Measurements from ENCODE around the gene CHPT1. TPM values are rescaled to one million over a fixed set of nuclear protein-coding genes. Genes with fewer than 3 reads are reported as not detected.

Gene CHPT1
- total RNA-seq, 3 donors from 2014 or later (not counting 1 experiment from before 2014, with no cell fraction given): 3.9 to 23.6 (median 7.3) TPM

- H3K4me1 Mint-ChIP-seq: peaks cover 0 to 1% of the 10 kb centered on the region in 2 donors
- H3K27ac Mint-ChIP-seq: peak overlapping the region in 1 of 2 donors; percentile 43
- Histone ChIP-seq H3K36me3 (ENCODE audit: control insufficient read depth, insufficient read depth, low read length) (peaks cover 11% of the 10 kb centered on the region), H3K27ac (ENCODE audit: low read length) (no peak overlapping the region), H3K4me3 (ENCODE audit: low read length) (no peak overlapping the region), H3K4me1 (ENCODE audit: control insufficient read depth, insufficient read depth, low read length) (peaks cover 2% of the 10 kb centered on the region), H3K9me3 (ENCODE audit: control insufficient read depth, insufficient read depth, low read length) (no peaks in the 10 kb centered on the region), H3K27me3 (ENCODE audit: control insufficient read depth, insufficient read depth, low read length) (no peaks in the 10 kb centered on the region)
- no peak overlapping the region for H3K4me3 Mint-ChIP-seq
- H3K9me3 Mint-ChIP-seq: no peaks in the 10 kb centered on the region
- H3K27me3 Mint-ChIP-seq (ENCODE audit: low read depth in 2 of 2): no peaks in the 10 kb centered on the region
- DNase-seq (no peak), ATAC-seq (no peak)
- no peaks in the 10 kb centered on the region for H3K36me3 Mint-ChIP-seq
- WGBS (ENCODE audit: insufficient coverage): 96% methylated on average over 6 of the region's 6 CpGs
- intact Hi-C loops (cut with micrococcal nuclease): no loop called here
- TF ChIP-seq, protein P1, sequence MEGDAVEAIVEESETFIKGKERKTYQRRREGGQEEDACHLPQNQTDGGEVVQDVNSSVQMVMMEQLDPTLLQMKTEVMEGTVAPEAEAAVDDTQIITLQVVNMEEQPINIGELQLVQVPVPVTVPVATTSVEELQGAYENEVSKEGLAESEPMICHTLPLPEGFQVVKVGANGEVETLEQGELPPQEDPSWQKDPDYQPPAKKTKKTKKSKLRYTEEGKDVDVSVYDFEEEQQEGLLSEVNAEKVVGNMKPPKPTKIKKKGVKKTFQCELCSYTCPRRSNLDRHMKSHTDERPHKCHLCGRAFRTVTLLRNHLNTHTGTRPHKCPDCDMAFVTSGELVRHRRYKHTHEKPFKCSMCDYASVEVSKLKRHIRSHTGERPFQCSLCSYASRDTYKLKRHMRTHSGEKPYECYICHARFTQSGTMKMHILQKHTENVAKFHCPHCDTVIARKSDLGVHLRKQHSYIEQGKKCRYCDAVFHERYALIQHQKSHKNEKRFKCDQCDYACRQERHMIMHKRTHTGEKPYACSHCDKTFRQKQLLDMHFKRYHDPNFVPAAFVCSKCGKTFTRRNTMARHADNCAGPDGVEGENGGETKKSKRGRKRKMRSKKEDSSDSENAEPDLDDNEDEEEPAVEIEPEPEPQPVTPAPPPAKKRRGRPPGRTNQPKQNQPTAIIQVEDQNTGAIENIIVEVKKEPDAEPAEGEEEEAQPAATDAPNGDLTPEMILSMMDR (IDR thresholded peaks at IDR 0.05): no peak
Observed at GRCh38 chr12:101737476-101737875, 40.0 kb downstream of the CHPT1 start.

GRCh38 chr12:101738920-101739665 is 41.7 kb downstream of the CHPT1 start, which contains the start of gene SYCP3:
TSS of gene SYCP3 (minus strand) at chr12:101739462. CDS start at chr12:101737935, 1,527 bp downstream.
- H3K36me3 ChIP-seq (ENCODE audit: control insufficient read depth, insufficient read depth, low read length): peaks cover 6% of the 10 kb centered on the region
- no peak within 1 kb of the TSS for H3K4me3 ChIP-seq (ENCODE audit: low read length)
- H3K27me3 Mint-ChIP-seq (ENCODE audit: low read depth in 2 of 2): no peaks in the 10 kb centered on the region
- peaks cover 15 to 17% of the 10 kb centered on the region in 2 donors for H3K4me1 Mint-ChIP-seq
- ATAC-seq (no peak), DNase-seq (no peak)
- H3K4me1 ChIP-seq (ENCODE audit: control insufficient read depth, insufficient read depth, low read length): peaks cover 12% of the 10 kb centered on the region
- intact Hi-C loops (cut with micrococcal nuclease): no loop called here
- H3K36me3 Mint-ChIP-seq: no peaks in the 10 kb centered on the region
- H3K27me3 ChIP-seq (ENCODE audit: control insufficient read depth, insufficient read depth, low read length): no peaks in the 10 kb centered on the region
- 99% methylated on average over 57 of the region's 57 CpGs for WGBS (ENCODE audit: insufficient coverage)
- no peaks in the 10 kb centered on the region for H3K9me3 Mint-ChIP-seq
- H3K9me3 ChIP-seq (ENCODE audit: control insufficient read depth, insufficient read depth, low read length): no peaks in the 10 kb centered on the region
- no peak within 1 kb of the TSS for H3K27ac Mint-ChIP-seq
- H3K27ac ChIP-seq (ENCODE audit: low read length): no peak within 1 kb of the TSS
- TF ChIP-seq, protein P1 (IDR thresholded peaks at IDR 0.05): no peak
- no peak within 1 kb of the TSS for H3K4me3 Mint-ChIP-seq

DNA sequence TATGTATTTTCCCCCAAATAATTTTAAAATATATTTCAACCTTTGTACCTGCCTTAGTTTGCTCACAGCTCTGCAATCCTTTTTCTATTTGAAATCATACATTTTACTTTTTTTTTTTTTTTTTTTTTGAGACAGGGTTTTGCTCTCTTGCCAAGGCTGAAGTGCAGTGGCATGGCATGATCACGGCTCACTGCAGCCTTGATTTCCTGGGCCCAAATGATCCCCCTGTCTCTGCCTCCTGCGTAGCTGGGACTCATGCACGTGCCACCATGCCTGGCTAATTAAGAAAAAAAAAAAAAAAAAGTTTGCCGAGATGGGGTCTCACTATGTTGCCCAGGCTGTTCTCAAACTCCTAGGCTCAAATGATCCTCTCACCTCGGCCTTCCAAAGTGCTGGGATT is 43.1 kb downstream of the CHPT1 start:
- no peak for ATAC-seq

More for the DNA sequence above, 43.1 kb downstream of the CHPT1 start:
- H3K36me3 ChIP-seq (ENCODE audit: control insufficient read depth, insufficient read depth, low read length): peaks cover 12% of the 10 kb centered on the region
- Mint-ChIP-seq H3K4me3 (no peak overlapping the region), H3K9me3 (no peaks in the 10 kb centered on the region), H3K27me3 (ENCODE audit: low read depth in 2 of 2) (no peaks in the 10 kb centered on the region), H3K36me3 (no peaks in the 10 kb centered on the region), H3K4me1 (peaks cover 28 to 31% of the 10 kb centered on the region in 2 donors), H3K27ac (peak overlapping the region; percentile 92)
- no peaks in the 10 kb centered on the region for H3K27me3 ChIP-seq (ENCODE audit: control insufficient read depth, insufficient read depth, low read length)
- WGBS (ENCODE audit: insufficient coverage): 98% methylated on average over 5 of the region's 5 CpGs
- DNase-seq: no peak
- H3K27ac ChIP-seq (ENCODE audit: low read length): no peak overlapping the region
- H3K9me3 ChIP-seq (ENCODE audit: control insufficient read depth, insufficient read depth, low read length): no peaks in the 10 kb centered on the region
- TF ChIP-seq, protein P1 (IDR thresholded peaks at IDR 0.05): no peak
- intact Hi-C loops (cut with micrococcal nuclease): loop anchor here (10.0 kb wide), 1 partner anchor 66 kb away; no protein-coding TSS in a partner anchor
- H3K4me3 ChIP-seq (ENCODE audit: low read length): no peak overlapping the region
- H3K4me1 ChIP-seq (ENCODE audit: control insufficient read depth, insufficient read depth, low read length): peaks cover 19% of the 10 kb centered on the region

Data from natural killer cell (primary cell).